Activated CD4-positive, alpha-beta T cell treated with anti-CD3 and anti-CD28 coated beads, Interleukin-2, Interleukin-6, amounts not matched to agents 100 ng/mL and 50 ng/mL, durations not matched to agents 16 hours and 8 hours (primary cell): ENCODE measurements around the gene PAX4.

Source experiments
- DNase-seq: peaks from one replicate; pipeline ENCODE4 v3.0.0-alpha.2; 2020

Gene PAX4

GRCh38 chr7:127618042-127618441 is at the start of gene PAX4:
Gene PAX4, minus strand, starts transcription at chr7:127618142. Its CDS starts 2,214 bp downstream, at chr7:127615928.
- DNase-seq, result no peak

- DNase-seq, result peak; percentile 36
Observed at GRCh38 chr7:127667017-127667670, 49.2 kb upstream of the PAX4 start.

- no peak for DNase-seq
Observed at GRCh38 chr7:127666602-127667001, 48.7 kb upstream of the PAX4 start.

GRCh38 chr7:127665922-127666321 is 48.0 kb upstream of the PAX4 start:
- DNase-seq, result no peak

- no peak for DNase-seq
Observed at GRCh38 chr7:127658970-127659630, 41.2 kb upstream of the PAX4 start.

- no peak for DNase-seq
Observed at GRCh38 chr7:127657500-127657899, 39.6 kb upstream of the PAX4 start.

GRCh38 chr7:127655720-127656119 is 37.8 kb upstream of the PAX4 start:
- no peak for DNase-seq

GRCh38 chr7:127654404-127655394 is 36.8 kb upstream of the PAX4 start:
- peak; percentile 28 for DNase-seq

GRCh38 chr7:127653396-127653795 is 35.5 kb upstream of the PAX4 start:
- DNase-seq, result no peak

GRCh38 chr7:127652333-127653248 is 34.6 kb upstream of the PAX4 start:
- DNase-seq, result no peak

- peak; percentile 100 for DNase-seq
Observed at GRCh38 chr7:127651556-127652332, 33.8 kb upstream of the PAX4 start, which contains the start of gene SND1. Gene SND1, plus strand, starts transcription at chr7:127652194. Its CDS starts 180 bp downstream, at chr7:127652374.

- DNase-seq, result no peak
Observed at GRCh38 chr7:127650847-127651555, 33.1 kb upstream of the PAX4 start.

- no peak for DNase-seq
Observed at GRCh38 chr7:127648986-127649385, 31.0 kb upstream of the PAX4 start.

- no peak for DNase-seq
Observed at GRCh38 chr7:127647636-127648035, 29.7 kb upstream of the PAX4 start.

GRCh38 chr7:127644484-127644883 is 26.5 kb upstream of the PAX4 start:
- DNase-seq, result no peak

- no peak for DNase-seq
Observed at GRCh38 chr7:127638197-127638596, 20.3 kb upstream of the PAX4 start.

GRCh38 chr7:127635659-127636285 is 17.8 kb upstream of the PAX4 start:
- no peak for DNase-seq

- no peak for DNase-seq
Observed at GRCh38 chr7:127632276-127632910, 14.5 kb upstream of the PAX4 start.

GRCh38 chr7:127629268-127629854 is 11.4 kb upstream of the PAX4 start:
- peak; percentile 44 for DNase-seq
